ENCODE measurements around the gene P2RY14.
A peak's percentile ranks its signal among the peaks of the same experiment; 100 is the strongest.

The P2RY14 gene

GRCh38 chr3:151224268-151224866, 54.0 kb downstream of the P2RY14 start:
- Histone ChIP-seq H3K14ac (ENCODE audit: low read length) (no peak overlapping the region), H3K4me3 (ENCODE audit: low read depth, low read length) (no peak overlapping the region), H3K4me1 (ENCODE audit: control insufficient read depth in 1 of 2, insufficient read depth in 2 of 2, low read length in 2 of 2) (peaks cover 3 to 8% of the 10 kb centered on the region in 2 experiments)

DNA sequence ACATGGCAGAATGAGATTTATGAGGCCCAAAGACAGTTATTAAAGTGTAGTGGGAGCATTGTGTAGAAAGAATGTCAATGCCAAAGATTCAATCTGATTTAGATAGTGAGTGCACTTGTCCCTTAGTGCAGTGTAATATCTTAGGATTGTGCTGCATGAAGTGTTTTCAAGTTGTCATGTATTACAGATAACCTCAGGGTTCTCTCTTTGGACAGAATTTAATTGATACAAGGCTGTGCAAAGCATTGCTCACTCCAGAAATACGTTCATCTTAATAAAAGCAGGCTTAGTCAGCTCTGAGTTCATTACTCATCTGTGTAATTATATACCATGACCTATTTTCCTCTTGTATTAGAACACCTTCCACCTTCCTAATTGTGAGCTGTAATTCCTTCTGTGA, 59.3 kb downstream of the P2RY14 start:
- H3K4ac ChIP-seq (ENCODE audit: low read depth, low read length), result no peak overlapping the region
- no peak overlapping the region for H3K18ac ChIP-seq (ENCODE audit: low read length)
- DNase-seq, result peak in 1 of 2 donors; percentile 10
- WGBS (ENCODE audit: extremely low coverage, insufficient coverage, insufficient read length), result no CpG with 5 or more reads among the region's 1 CpG
- no peak overlapping the region for H3K23ac ChIP-seq (ENCODE audit: low read length)
- H3K4me3 ChIP-seq (ENCODE audit: low read depth, low read length), result no peak overlapping the region
- no peak overlapping the region for H2BK5ac ChIP-seq (ENCODE audit: low read depth, low read length, poor library complexity)
- H3K9ac ChIP-seq (ENCODE audit: low read length), result no peak overlapping the region
- H3K36me3 ChIP-seq (ENCODE audit: control insufficient read depth in 1 of 2, insufficient read depth in 2 of 2, low read length in 2 of 2), result peaks cover 6 to 12% of the 10 kb centered on the region in 2 experiments
- no peak overlapping the region for H2AK5ac ChIP-seq (ENCODE audit: low read length)
- no peak overlapping the region for H4K8ac ChIP-seq (ENCODE audit: low read depth, low read length)
- peaks cover 7% of the 10 kb centered on the region for H3K9me3 ChIP-seq (ENCODE audit: insufficient read depth, low read depth, low read length)
- H3K14ac ChIP-seq (ENCODE audit: low read length), result no peak overlapping the region
- H4K12ac ChIP-seq (ENCODE audit: low read depth, low read length), result no peak overlapping the region
- H3K4me2 ChIP-seq (ENCODE audit: low read length), result no peak overlapping the region
- H3K79me1 ChIP-seq (ENCODE audit: low read length), result peaks cover 11% of the 10 kb centered on the region
- no peak overlapping the region for H2AFZ ChIP-seq (ENCODE audit: insufficient read depth, low read length, poor library complexity)
- no peak overlapping the region for H2BK120ac ChIP-seq (ENCODE audit: insufficient read depth, low read length, poor library complexity)
- H3K27ac ChIP-seq (ENCODE audit: low read depth, low read length), result no peak overlapping the region
- H3K4me1 ChIP-seq (ENCODE audit: control insufficient read depth in 1 of 2, insufficient read depth in 2 of 2, low read length in 2 of 2), result peaks cover 4 to 7% of the 10 kb centered on the region in 2 experiments
- no peaks in the 10 kb centered on the region for H3K27me3 ChIP-seq (ENCODE audit: insufficient read depth, low read length)
- peaks cover 2% of the 10 kb centered on the region for H3K79me2 ChIP-seq (ENCODE audit: control insufficient read depth, insufficient read depth, low read length, poor library complexity)
- no peak overlapping the region for H4K91ac ChIP-seq (ENCODE audit: low read depth, low read length)
- no peak overlapping the region for H2BK12ac ChIP-seq (ENCODE audit: low read length)

More at GRCh38 chr3:151224268-151224866, 54.0 kb downstream of the P2RY14 start:
- no peak overlapping the region for H2BK120ac ChIP-seq (ENCODE audit: insufficient read depth, low read length, poor library complexity)
- no peak overlapping the region for H2BK12ac ChIP-seq (ENCODE audit: low read length)
- H4K8ac ChIP-seq (ENCODE audit: low read depth, low read length), result no peak overlapping the region
- no peaks in the 10 kb centered on the region for H3K27me3 ChIP-seq (ENCODE audit: insufficient read depth, low read length)
- no peak overlapping the region for H3K23ac ChIP-seq (ENCODE audit: low read length)
- H2AFZ ChIP-seq (ENCODE audit: insufficient read depth, low read length, poor library complexity), result no peak overlapping the region
- H3K4me2 ChIP-seq (ENCODE audit: low read length), result no peak overlapping the region
- DNase-seq, result no peak
- no peak overlapping the region for H3K4ac ChIP-seq (ENCODE audit: low read depth, low read length)
- H3K9me3 ChIP-seq (ENCODE audit: insufficient read depth, low read depth, low read length), result peaks cover 7% of the 10 kb centered on the region
- peaks cover 1% of the 10 kb centered on the region for H3K79me1 ChIP-seq (ENCODE audit: low read length)
- no peak overlapping the region for H2AK5ac ChIP-seq (ENCODE audit: low read length)
- no peak overlapping the region for H2BK5ac ChIP-seq (ENCODE audit: low read depth, low read length, poor library complexity)
- no peak overlapping the region for H4K91ac ChIP-seq (ENCODE audit: low read depth, low read length)
- no peaks in the 10 kb centered on the region for H3K79me2 ChIP-seq (ENCODE audit: control insufficient read depth, insufficient read depth, low read length, poor library complexity)
- H3K18ac ChIP-seq (ENCODE audit: low read length), result no peak overlapping the region
- peaks cover 6 to 14% of the 10 kb centered on the region in 2 experiments for H3K36me3 ChIP-seq (ENCODE audit: control insufficient read depth in 1 of 2, insufficient read depth in 2 of 2, low read length in 2 of 2)
- H3K9ac ChIP-seq (ENCODE audit: low read length), result no peak overlapping the region
- WGBS (ENCODE audit: extremely low coverage, insufficient coverage, insufficient read length), result no CpG with 5 or more reads among the region's 4 CpGs
- H4K12ac ChIP-seq (ENCODE audit: low read depth, low read length), result no peak overlapping the region
- H3K27ac ChIP-seq (ENCODE audit: low read depth, low read length), result no peak overlapping the region

- Histone ChIP-seq H3K79me2 (ENCODE audit: control insufficient read depth, insufficient read depth, low read length, poor library complexity) (peaks cover 2% of the 10 kb centered on the region), H3K4me1 (ENCODE audit: control insufficient read depth in 1 of 2, insufficient read depth in 2 of 2, low read length in 2 of 2) (peaks cover 4 to 7% of the 10 kb centered on the region in 2 experiments), H3K27ac (ENCODE audit: low read depth, low read length) (no peak overlapping the region), H3K18ac (ENCODE audit: low read length) (no peak overlapping the region), H3K27me3 (ENCODE audit: insufficient read depth, low read length) (no peaks in the 10 kb centered on the region), H2AK5ac (ENCODE audit: low read length) (no peak overlapping the region), H3K4me3 (ENCODE audit: low read depth, low read length) (no peak overlapping the region), H4K91ac (ENCODE audit: low read depth, low read length) (no peak overlapping the region), H3K4ac (ENCODE audit: low read depth, low read length) (peak overlapping the region; percentile 14), H3K9me3 (ENCODE audit: insufficient read depth, low read depth, low read length) (peaks cover 7% of the 10 kb centered on the region), H4K8ac (ENCODE audit: low read depth, low read length) (no peak overlapping the region), H3K36me3 (ENCODE audit: control insufficient read depth in 1 of 2, insufficient read depth in 2 of 2, low read length in 2 of 2) (peaks cover 6 to 12% of the 10 kb centered on the region in 2 experiments), H3K4me2 (ENCODE audit: low read length) (no peak overlapping the region), H3K9ac (ENCODE audit: low read length) (no peak overlapping the region), H2BK5ac (ENCODE audit: low read depth, low read length, poor library complexity) (no peak overlapping the region), H2BK120ac (ENCODE audit: insufficient read depth, low read length, poor library complexity) (no peak overlapping the region), H2BK12ac (ENCODE audit: low read length) (no peak overlapping the region), H2AFZ (ENCODE audit: insufficient read depth, low read length, poor library complexity) (no peak overlapping the region), H3K23ac (ENCODE audit: low read length) (no peak overlapping the region), H4K12ac (ENCODE audit: low read depth, low read length) (no peak overlapping the region), H3K79me1 (ENCODE audit: low read length) (peaks cover 11% of the 10 kb centered on the region), H3K14ac (ENCODE audit: low read length) (no peak overlapping the region)
- DNase-seq, result no peak
- no CpG with 5 or more reads among the region's 1 CpG for WGBS (ENCODE audit: extremely low coverage, insufficient coverage, insufficient read length)
Observed at GRCh38 chr3:151218136-151218535, 60.2 kb downstream of the P2RY14 start.

- no peak overlapping the region for H2AFZ ChIP-seq (ENCODE audit: insufficient read depth, low read length, poor library complexity)
- peaks cover 6 to 12% of the 10 kb centered on the region in 2 experiments for H3K36me3 ChIP-seq (ENCODE audit: control insufficient read depth in 1 of 2, insufficient read depth in 2 of 2, low read length in 2 of 2)
- H3K18ac ChIP-seq (ENCODE audit: low read length), result peak overlapping the region; percentile 86
- no CpG with 5 or more reads among the region's 3 CpGs for WGBS (ENCODE audit: extremely low coverage, insufficient coverage, insufficient read length)
- peaks cover 7% of the 10 kb centered on the region for H3K9me3 ChIP-seq (ENCODE audit: insufficient read depth, low read depth, low read length)
- peak overlapping the region; percentile 0 for H3K4ac ChIP-seq (ENCODE audit: low read depth, low read length)
- H4K91ac ChIP-seq (ENCODE audit: low read depth, low read length), result peak overlapping the region; percentile 92
- no peak overlapping the region for H3K4me3 ChIP-seq (ENCODE audit: low read depth, low read length)
- H3K79me2 ChIP-seq (ENCODE audit: control insufficient read depth, insufficient read depth, low read length, poor library complexity), result peaks cover 2% of the 10 kb centered on the region
- peak overlapping the region; percentile 44 for H3K4me2 ChIP-seq (ENCODE audit: low read length)
- peak overlapping the region; percentile 82 for H4K8ac ChIP-seq (ENCODE audit: low read depth, low read length)
- no peak overlapping the region for H3K23ac ChIP-seq (ENCODE audit: low read length)
- H4K12ac ChIP-seq (ENCODE audit: low read depth, low read length), result peak overlapping the region; percentile 64
- H3K27ac ChIP-seq (ENCODE audit: low read depth, low read length), result peak overlapping the region; percentile 81
- no peak for DNase-seq
- H2BK120ac ChIP-seq (ENCODE audit: insufficient read depth, low read length, poor library complexity), result peak overlapping the region; percentile 97
- peaks cover 11% of the 10 kb centered on the region for H3K79me1 ChIP-seq (ENCODE audit: low read length)
- H2BK12ac ChIP-seq (ENCODE audit: low read length), result peak overlapping the region; percentile 98
- peak overlapping the region; percentile 87 for H3K14ac ChIP-seq (ENCODE audit: low read length)
- H3K9ac ChIP-seq (ENCODE audit: low read length), result no peak overlapping the region
- H2AK5ac ChIP-seq (ENCODE audit: low read length), result peak overlapping the region; percentile 49
- H2BK5ac ChIP-seq (ENCODE audit: low read depth, low read length, poor library complexity), result peak overlapping the region; percentile 83
- peaks cover 4 to 7% of the 10 kb centered on the region in 2 experiments for H3K4me1 ChIP-seq (ENCODE audit: control insufficient read depth in 1 of 2, insufficient read depth in 2 of 2, low read length in 2 of 2)
- no peaks in the 10 kb centered on the region for H3K27me3 ChIP-seq (ENCODE audit: insufficient read depth, low read length)
Observed at GRCh38 chr3:151216641-151217607, 61.4 kb downstream of the P2RY14 start.
